ENCODE results near the gene TIFAB.

The TIFAB gene

DNA sequence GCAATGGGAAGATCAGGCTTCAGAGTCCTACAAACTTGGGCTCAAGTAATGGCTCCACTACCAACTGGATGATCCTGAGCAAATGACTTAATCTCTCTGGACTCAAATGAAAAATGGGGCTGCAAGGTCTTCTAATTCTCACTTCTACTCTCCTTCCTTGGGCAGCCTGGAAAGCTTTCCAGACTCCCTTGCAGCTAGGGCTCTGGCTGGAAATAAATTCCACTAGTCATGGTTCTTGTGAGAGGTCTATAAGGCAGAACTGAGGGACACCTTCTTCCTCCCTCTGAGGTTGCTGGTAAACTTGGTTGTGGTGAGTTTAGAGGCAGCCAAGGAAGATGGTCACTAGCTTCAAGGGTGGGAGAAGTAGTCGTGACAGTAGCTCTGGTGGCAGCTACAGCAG is 23.6 kb downstream of the TIFAB start:
- Histone ChIP-seq H3K4me1 (ENCODE audit: control extremely low read depth in 1 of 4, control insufficient read depth in 4 of 4, insufficient read depth in 4 of 4, low read length in 3 of 4) (peaks cover 21 to 54% (median 41%) of the 10 kb centered on the region in 4 experiments), H3K27ac (ENCODE audit: insufficient read depth in 1 of 2, low read depth in 1 of 2, low read length in 2 of 2, poor library complexity in 1 of 2, severe bottlenecking in 2 of 2) (no peak overlapping the region), H3K27me3 (replicated peaks in 2 of 5; ENCODE audit: control insufficient read depth in 4 of 5, insufficient read depth in 5 of 5, low read length in 4 of 5) (no peaks in the 10 kb centered on the region), H3K9me3 (ENCODE audit: control extremely low read depth in 1 of 5, control insufficient read depth in 4 of 5, insufficient read depth in 2 of 5, low read depth in 1 of 5, low read length in 4 of 5) (peaks cover 0 to 19% (median 10%) of the 10 kb centered on the region in 5 experiments), H3K36me3 (ENCODE audit: control insufficient read depth in 4 of 4, insufficient read depth in 4 of 4, low read length in 3 of 4) (no peaks in the 10 kb centered on the region), H3K4me3 (ENCODE audit: control insufficient read depth in 1 of 7, extremely low read depth in 1 of 7, insufficient read depth in 4 of 7, low read depth in 2 of 7, low read length in 6 of 7) (peak overlapping the region in 1 of 7 experiments; percentile 17)
- DNase-seq: no peak
- CTCF ChIA-PET: interaction anchor here (1.2 to 8.1 kb wide), 4 partner anchors 12 to 54 kb away, joined by 3 to 134 read pairs (median 56); partner anchors contain the start of gene DCANP1
- POLR2A ChIA-PET: no interaction called here
- 86% methylated on average over 1 of the region's 1 CpG for WGBS (ENCODE audit: insufficient coverage)

DNA sequence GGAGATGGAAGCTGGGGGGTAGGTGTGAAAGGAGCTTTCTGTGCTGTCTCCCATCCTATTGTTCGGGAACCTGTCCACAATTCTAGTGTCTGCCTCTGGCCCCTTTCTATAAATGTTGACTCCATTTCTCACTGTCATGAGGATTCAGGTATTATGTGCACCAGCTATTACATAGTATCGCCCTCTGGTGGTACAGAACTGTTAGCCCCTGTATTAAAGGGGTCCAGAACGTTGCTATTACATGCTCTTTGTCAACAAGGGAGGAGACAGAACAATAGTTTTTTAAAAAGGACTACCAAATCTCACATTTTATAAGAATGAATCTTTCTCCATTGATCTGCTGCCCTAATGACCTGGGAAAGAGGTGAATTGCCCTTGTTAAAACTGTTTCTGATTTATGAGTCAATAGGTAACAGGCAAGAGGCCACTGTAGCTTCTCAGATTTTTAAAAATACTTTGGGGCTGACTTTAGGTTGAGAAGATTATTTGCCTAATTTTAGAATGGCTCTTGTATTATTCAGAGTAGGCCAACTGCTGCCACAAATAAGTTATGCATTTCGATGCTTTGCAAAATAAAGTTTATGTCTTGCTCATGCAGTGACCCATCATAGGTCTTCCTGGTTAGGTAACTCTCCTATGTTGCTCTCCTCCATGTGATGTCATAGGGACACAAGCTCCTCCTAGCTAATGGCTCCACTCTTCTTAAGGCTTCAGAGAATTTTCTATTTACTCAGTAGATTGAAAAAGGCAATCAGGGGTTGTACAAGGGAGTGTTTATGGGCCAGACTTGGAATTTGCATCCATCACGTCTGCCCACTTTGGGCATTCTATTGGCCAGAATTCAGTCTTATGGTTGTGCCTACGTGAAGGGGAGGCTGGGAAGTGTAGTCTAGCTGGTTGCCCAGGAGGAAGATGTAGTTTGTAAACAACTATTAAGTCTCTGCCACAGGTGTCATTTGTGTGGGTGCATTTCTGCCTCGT is 25.8 kb downstream of the TIFAB start:
- H3K4me3 ChIP-seq (ENCODE audit: control insufficient read depth in 1 of 7, extremely low read depth in 1 of 7, insufficient read depth in 4 of 7, low read depth in 2 of 7, low read length in 6 of 7): peak overlapping the region in 3 of 7 experiments; percentile 9 to 52 (median 12)
- H3K27ac ChIP-seq (ENCODE audit: insufficient read depth in 1 of 2, low read depth in 1 of 2, low read length in 2 of 2, poor library complexity in 1 of 2, severe bottlenecking in 2 of 2): peak overlapping the region in 1 of 2 experiments; percentile 60
- 44% methylated on average over 6 of the region's 7 CpGs for WGBS (ENCODE audit: insufficient coverage)
- H3K9me3 ChIP-seq (ENCODE audit: control extremely low read depth in 1 of 5, control insufficient read depth in 4 of 5, insufficient read depth in 2 of 5, low read depth in 1 of 5, low read length in 4 of 5): peaks cover 0 to 19% (median 10%) of the 10 kb centered on the region in 5 experiments
- POLR2A ChIA-PET: interaction anchor here (0.9 to 2.2 kb wide), 6 partner anchors 15 to 59 kb away, joined by 3 to 6 read pairs (median 4); no protein-coding TSS in a partner anchor
- CTCF ChIA-PET: interaction anchor here (0.7 to 8.1 kb wide), 25 partner anchors 11 to 125 kb away, joined by 3 to 134 read pairs (median 8); partner anchors contain the start of genes DCANP1 and MACROH2A1
- peaks cover 28 to 50% (median 46%) of the 10 kb centered on the region in 4 experiments for H3K4me1 ChIP-seq (ENCODE audit: control extremely low read depth in 1 of 4, control insufficient read depth in 4 of 4, insufficient read depth in 4 of 4, low read length in 3 of 4)
- H3K27me3 ChIP-seq (replicated peaks in 2 of 5; ENCODE audit: control insufficient read depth in 4 of 5, insufficient read depth in 5 of 5, low read length in 4 of 5): no peaks in the 10 kb centered on the region
- H3K36me3 ChIP-seq (ENCODE audit: control insufficient read depth in 4 of 4, insufficient read depth in 4 of 4, low read length in 3 of 4): no peaks in the 10 kb centered on the region
- DNase-seq: peak; percentile 80 to 89 (median 88)

DNA sequence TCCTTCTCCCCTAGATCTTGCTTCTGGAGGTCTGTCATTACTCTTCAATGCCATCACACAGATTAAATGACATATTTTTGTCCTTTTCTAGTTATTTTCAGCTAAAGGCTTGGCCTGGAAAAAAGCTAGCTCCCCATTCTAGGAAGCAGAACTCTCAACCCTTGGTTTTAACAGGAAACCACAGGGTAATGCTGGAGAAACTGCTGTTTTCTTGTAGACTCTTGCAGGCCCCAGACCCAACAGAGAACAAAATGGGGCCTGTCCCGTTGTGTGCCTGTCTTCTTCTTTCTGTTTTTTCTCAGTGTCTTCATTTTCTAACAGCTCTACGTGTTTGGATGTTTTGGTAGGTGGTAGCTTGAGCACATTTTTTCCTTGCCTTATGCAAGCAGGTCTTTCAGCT is 26.5 kb downstream of the TIFAB start:
- no CpG with 5 or more reads among the region's 2 CpGs for WGBS (ENCODE audit: insufficient coverage)
- POLR2A ChIA-PET: interaction anchor here (0.9 to 2.2 kb wide), 6 partner anchors 14 to 58 kb away, joined by 3 to 6 read pairs (median 4); no protein-coding TSS in a partner anchor

DNA sequence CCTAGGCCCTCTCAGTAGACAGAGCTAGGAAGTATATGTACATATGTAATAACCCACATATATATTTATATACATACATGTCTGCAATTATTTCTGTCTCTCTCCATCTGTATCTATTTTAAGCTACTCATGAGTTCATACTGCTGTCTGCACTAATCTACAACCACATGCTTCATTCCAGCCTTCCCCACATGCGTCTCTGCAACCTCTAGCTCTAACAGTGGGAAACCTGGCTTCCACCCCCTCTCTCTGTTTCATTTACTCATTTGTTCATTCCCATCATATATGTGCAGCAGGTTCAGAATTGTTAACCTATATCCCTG is 28.3 kb downstream of the TIFAB start:
- POLR2A ChIA-PET: no interaction called here
- CTCF ChIA-PET: interaction anchor here (1.1 to 8.1 kb wide), 11 partner anchors 13 to 84 kb away, joined by 3 to 134 read pairs (median 24); partner anchors contain the start of genes DCANP1 and MACROH2A1

More for the DNA sequence above, 26.5 kb downstream of the TIFAB start:
- Histone ChIP-seq H3K36me3 (ENCODE audit: control insufficient read depth in 4 of 4, insufficient read depth in 4 of 4, low read length in 3 of 4) (no peaks in the 10 kb centered on the region), H3K4me3 (ENCODE audit: control insufficient read depth in 1 of 7, extremely low read depth in 1 of 7, insufficient read depth in 4 of 7, low read depth in 2 of 7, low read length in 6 of 7) (peak overlapping the region in 3 of 7 experiments; percentile 9 to 52 (median 12)), H3K9me3 (ENCODE audit: control extremely low read depth in 1 of 5, control insufficient read depth in 4 of 5, insufficient read depth in 2 of 5, low read depth in 1 of 5, low read length in 4 of 5) (peaks cover 0 to 19% (median 10%) of the 10 kb centered on the region in 5 experiments), H3K27ac (ENCODE audit: insufficient read depth in 1 of 2, low read depth in 1 of 2, low read length in 2 of 2, poor library complexity in 1 of 2, severe bottlenecking in 2 of 2) (peak overlapping the region in 1 of 2 experiments; percentile 60), H3K27me3 (replicated peaks in 2 of 5; ENCODE audit: control insufficient read depth in 4 of 5, insufficient read depth in 5 of 5, low read length in 4 of 5) (no peaks in the 10 kb centered on the region), H3K4me1 (ENCODE audit: control extremely low read depth in 1 of 4, control insufficient read depth in 4 of 4, insufficient read depth in 4 of 4, low read length in 3 of 4) (peaks cover 28 to 50% (median 46%) of the 10 kb centered on the region in 4 experiments)
- DNase-seq: peak; percentile 46 to 79 (median 72)
- CTCF ChIA-PET: interaction anchor here (0.7 to 8.1 kb wide), 25 partner anchors 10 to 126 kb away, joined by 3 to 134 read pairs (median 8); partner anchors contain the start of genes DCANP1 and MACROH2A1

DNA sequence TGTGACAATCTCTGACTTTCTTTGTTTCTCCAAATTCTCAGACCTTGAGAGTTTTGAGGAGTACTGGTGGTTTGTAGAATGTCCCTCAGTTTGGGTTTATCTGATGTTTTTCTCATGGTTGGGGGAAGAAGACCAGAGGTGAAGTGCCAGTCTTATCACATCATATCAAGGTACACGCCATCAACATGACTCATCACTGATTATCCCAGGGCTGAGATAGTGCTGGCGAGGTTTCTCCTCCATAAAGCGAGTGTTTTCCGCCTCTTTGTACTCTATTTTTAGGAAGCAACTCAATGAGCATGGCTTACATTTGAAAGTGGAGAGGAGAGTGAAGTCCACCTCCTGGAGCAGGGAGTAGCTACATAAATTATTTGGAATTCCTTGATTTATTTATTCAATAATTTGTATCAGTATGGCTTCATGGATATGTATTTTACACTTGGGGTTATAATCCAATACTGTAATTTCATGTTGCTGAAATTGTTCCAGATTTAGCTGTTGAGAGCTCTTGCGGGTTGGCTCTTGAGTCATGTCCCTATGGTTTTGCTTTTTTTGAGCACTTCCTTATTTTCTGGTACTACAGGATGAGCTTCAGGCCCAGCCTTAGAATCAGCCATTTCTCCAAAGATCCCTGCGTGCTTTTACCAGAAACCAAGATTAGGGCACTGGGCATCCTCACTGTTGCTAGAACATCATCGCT is 28.9 kb downstream of the TIFAB start:
- ChIA-PET CTCF (interaction anchor here (0.6 to 8.1 kb wide), 8 partner anchors 12 to 49 kb away, joined by 3 to 134 read pairs (median 42); partner anchors contain the start of genes DCANP1 and MACROH2A1), POLR2A (no interaction called here)
- no peaks in the 10 kb centered on the region for H3K27me3 ChIP-seq (replicated peaks in 2 of 5; ENCODE audit: control insufficient read depth in 4 of 5, insufficient read depth in 5 of 5, low read length in 4 of 5)
- H3K36me3 ChIP-seq (ENCODE audit: control insufficient read depth in 4 of 4, insufficient read depth in 4 of 4, low read length in 3 of 4): no peaks in the 10 kb centered on the region
- H3K27ac ChIP-seq (ENCODE audit: insufficient read depth in 1 of 2, low read depth in 1 of 2, low read length in 2 of 2, poor library complexity in 1 of 2, severe bottlenecking in 2 of 2): no peak overlapping the region
- H3K9me3 ChIP-seq (ENCODE audit: control extremely low read depth in 1 of 5, control insufficient read depth in 4 of 5, insufficient read depth in 2 of 5, low read depth in 1 of 5, low read length in 4 of 5): peaks cover 0 to 13% (median 4%) of the 10 kb centered on the region in 5 experiments
- DNase-seq: peak; percentile 56 to 88 (median 80)
- 0% methylated on average over 2 of the region's 7 CpGs for WGBS (ENCODE audit: insufficient coverage)
- peak overlapping the region in 1 of 7 experiments; percentile 17 for H3K4me3 ChIP-seq (ENCODE audit: control insufficient read depth in 1 of 7, extremely low read depth in 1 of 7, insufficient read depth in 4 of 7, low read depth in 2 of 7, low read length in 6 of 7)
- H3K4me1 ChIP-seq (ENCODE audit: control extremely low read depth in 1 of 4, control insufficient read depth in 4 of 4, insufficient read depth in 4 of 4, low read length in 3 of 4): peaks cover 28 to 50% (median 46%) of the 10 kb centered on the region in 4 experiments

More for the DNA sequence above, 28.3 kb downstream of the TIFAB start:
- WGBS (ENCODE audit: insufficient coverage): 67% methylated on average over 1 of the region's 1 CpG
- DNase-seq: no peak
- peaks cover 28 to 50% (median 46%) of the 10 kb centered on the region in 4 experiments for H3K4me1 ChIP-seq (ENCODE audit: control extremely low read depth in 1 of 4, control insufficient read depth in 4 of 4, insufficient read depth in 4 of 4, low read length in 3 of 4)
- no peaks in the 10 kb centered on the region for H3K27me3 ChIP-seq (replicated peaks in 2 of 5; ENCODE audit: control insufficient read depth in 4 of 5, insufficient read depth in 5 of 5, low read length in 4 of 5)
- no peak overlapping the region for H3K27ac ChIP-seq (ENCODE audit: insufficient read depth in 1 of 2, low read depth in 1 of 2, low read length in 2 of 2, poor library complexity in 1 of 2, severe bottlenecking in 2 of 2)
- H3K9me3 ChIP-seq (ENCODE audit: control extremely low read depth in 1 of 5, control insufficient read depth in 4 of 5, insufficient read depth in 2 of 5, low read depth in 1 of 5, low read length in 4 of 5): peaks cover 2 to 14% (median 8%) of the 10 kb centered on the region in 5 experiments
- no peaks in the 10 kb centered on the region for H3K36me3 ChIP-seq (ENCODE audit: control insufficient read depth in 4 of 4, insufficient read depth in 4 of 4, low read length in 3 of 4)
- H3K4me3 ChIP-seq (ENCODE audit: control insufficient read depth in 1 of 7, extremely low read depth in 1 of 7, insufficient read depth in 4 of 7, low read depth in 2 of 7, low read length in 6 of 7): peak overlapping the region in 1 of 7 experiments; percentile 16

DNA sequence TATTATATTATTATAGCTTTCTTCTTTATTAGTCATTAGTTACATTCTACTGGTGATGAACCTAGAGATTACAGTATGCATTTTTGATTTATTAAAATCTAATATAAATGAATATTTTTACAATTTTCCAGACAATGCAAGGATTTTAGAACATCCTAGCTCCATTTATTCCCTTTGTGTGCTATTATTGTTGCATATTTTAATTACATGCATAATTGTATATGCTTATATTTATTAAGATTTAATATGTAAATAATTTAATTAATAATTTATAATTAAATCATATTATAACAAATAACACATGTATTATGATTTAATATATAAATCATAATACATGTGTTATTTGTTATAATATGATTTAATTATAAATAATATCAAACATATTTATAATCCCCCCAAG is 29.7 kb downstream of the TIFAB start:
- H3K4me3 ChIP-seq (ENCODE audit: control insufficient read depth in 1 of 7, extremely low read depth in 1 of 7, insufficient read depth in 4 of 7, low read depth in 2 of 7, low read length in 6 of 7): no peak overlapping the region
- H3K36me3 ChIP-seq (ENCODE audit: control insufficient read depth in 4 of 4, insufficient read depth in 4 of 4, low read length in 3 of 4): no peaks in the 10 kb centered on the region
- ChIA-PET POLR2A (no interaction called here), CTCF (interaction anchor here (1.0 to 8.1 kb wide), 5 partner anchors 13 to 48 kb away, joined by 4 to 108 read pairs (median 7); no protein-coding TSS in a partner anchor)
- H3K27me3 ChIP-seq (replicated peaks in 2 of 5; ENCODE audit: control insufficient read depth in 4 of 5, insufficient read depth in 5 of 5, low read length in 4 of 5): no peaks in the 10 kb centered on the region
- peaks cover 0 to 13% (median 3%) of the 10 kb centered on the region in 5 experiments for H3K9me3 ChIP-seq (ENCODE audit: control extremely low read depth in 1 of 5, control insufficient read depth in 4 of 5, insufficient read depth in 2 of 5, low read depth in 1 of 5, low read length in 4 of 5)
- no peak for DNase-seq
- H3K4me1 ChIP-seq (ENCODE audit: control extremely low read depth in 1 of 4, control insufficient read depth in 4 of 4, insufficient read depth in 4 of 4, low read length in 3 of 4): peaks cover 28 to 47% (median 45%) of the 10 kb centered on the region in 4 experiments
- no peak overlapping the region for H3K27ac ChIP-seq (ENCODE audit: insufficient read depth in 1 of 2, low read depth in 1 of 2, low read length in 2 of 2, poor library complexity in 1 of 2, severe bottlenecking in 2 of 2)
